ENCODE measurements around the gene LRRN4.
"Not testable (repeated sequence)": the region's sequence is repeated elsewhere in the genome, so short reads cannot be mapped to it uniquely, and the experiment has no call there.

LRRN4 gene

GRCh38 chr20:6074145-6074561 lies 20.3 kb upstream of the LRRN4 start:
- no peak overlapping the region for H3K4me3 ChIP-seq (ENCODE audit: low read length)
- TF ChIP-seq ZNF274 (IDR thresholded peaks at IDR 0.05; ENCODE audit: low read depth, low read length), result no peak

- no peak for TF ChIP-seq ZNF274 (IDR thresholded peaks at IDR 0.05; ENCODE audit: low read depth, low read length)
- no peak overlapping the region for H3K4me3 ChIP-seq (ENCODE audit: low read length)
These were observed 17.2 kb upstream of the LRRN4 start for GRCh38 chr20:6070829-6071695.

GRCh38 chr20:6069669-6070068 lies 15.8 kb upstream of the LRRN4 start:
- no peak overlapping the region for H3K4me3 ChIP-seq (ENCODE audit: low read length)
- no peak for TF ChIP-seq ZNF274 (IDR thresholded peaks at IDR 0.05; ENCODE audit: low read depth, low read length)

GRCh38 chr20:6067763-6068318 lies 14.0 kb upstream of the LRRN4 start:
- TF ChIP-seq ZNF274 (IDR thresholded peaks at IDR 0.05; ENCODE audit: low read depth, low read length), result no peak
- no peak overlapping the region for H3K4me3 ChIP-seq (ENCODE audit: low read length)

GRCh38 chr20:6066582-6066981 lies 12.7 kb upstream of the LRRN4 start:
- no peak for TF ChIP-seq ZNF274 (IDR thresholded peaks at IDR 0.05; ENCODE audit: low read depth, low read length)
- H3K4me3 ChIP-seq (ENCODE audit: low read length), result no peak overlapping the region

GRCh38 chr20:6061544-6061943 lies 7.7 kb upstream of the LRRN4 start:
- no peak for TF ChIP-seq ZNF274 (IDR thresholded peaks at IDR 0.05; ENCODE audit: low read depth, low read length)

GRCh38 chr20:6060213-6060612 lies 6.4 kb upstream of the LRRN4 start:
- TF ChIP-seq ZNF274 (IDR thresholded peaks at IDR 0.05; ENCODE audit: low read depth, low read length), result no peak
- H3K4me3 ChIP-seq (ENCODE audit: low read length), result no peak overlapping the region

More at GRCh38 chr20:6061544-6061943, 7.7 kb upstream of the LRRN4 start:
- H3K4me3 ChIP-seq (ENCODE audit: low read length), result no peak overlapping the region

GRCh38 chr20:6058684-6059295 lies 4.9 kb upstream of the LRRN4 start:
- TF ChIP-seq ZNF274 (IDR thresholded peaks at IDR 0.05; ENCODE audit: low read depth, low read length), result no peak
- no peak overlapping the region for H3K4me3 ChIP-seq (ENCODE audit: low read length)

GRCh38 chr20:6057691-6058090 lies 3.8 kb upstream of the LRRN4 start:
- no peak overlapping the region for H3K4me3 ChIP-seq (ENCODE audit: low read length)
- TF ChIP-seq ZNF274 (IDR thresholded peaks at IDR 0.05; ENCODE audit: low read depth, low read length), result no peak

GRCh38 chr20:6057139-6057538 lies 3.3 kb upstream of the LRRN4 start:
- H3K4me3 ChIP-seq (ENCODE audit: low read length), result no peak overlapping the region
- no peak for TF ChIP-seq ZNF274 (IDR thresholded peaks at IDR 0.05; ENCODE audit: low read depth, low read length)

GRCh38 chr20:6055981-6056569 lies 2.2 kb upstream of the LRRN4 start:
- TF ChIP-seq ZNF274 (IDR thresholded peaks at IDR 0.05; ENCODE audit: low read depth, low read length), result no peak
- H3K4me3 ChIP-seq (ENCODE audit: low read length), result no peak overlapping the region

GRCh38 chr20:6055161-6055783 lies 1.4 kb upstream of the LRRN4 start:
- no peak overlapping the region for H3K4me3 ChIP-seq (ENCODE audit: low read length)
- TF ChIP-seq ZNF274 (IDR thresholded peaks at IDR 0.05; ENCODE audit: low read depth, low read length), result no peak

GRCh38 chr20:6054689-6055051 lies 810 bp upstream of the LRRN4 start:
- not testable (repeated sequence) for H3K4me3 ChIP-seq (ENCODE audit: low read length)

GRCh38 chr20:6053064-6053775 lies 640 bp downstream of the LRRN4 start:
- no peak overlapping the region for H3K4me3 ChIP-seq (ENCODE audit: low read length)
- TF ChIP-seq ZNF274 (IDR thresholded peaks at IDR 0.05; ENCODE audit: low read depth, low read length), result no peak
